Endothelial cell (in vitro differentiated cells): Measurements from ENCODE around the gene CORO2B. TPM values are rescaled to one million over a fixed set of nuclear protein-coding genes. Genes with fewer than 3 reads are reported as not detected.
A peak's percentile ranks its signal among the peaks of the same experiment; 100 is the strongest.

Experiments
- DNase-seq: peaks from one replicate; pipeline ENCODE4 v3.0.0; 2021; ENCODE audit warnings: low spot score
- H3K27ac Mint-ChIP-seq: one replicate; pipeline ENCODE4 v1.8.0; 2021; ENCODE audit warnings: mixed read lengths, inconsistent platforms; ENCODE audit not compliant: unreplicated experiment
- H3K27me3 Mint-ChIP-seq: one replicate; pipeline ENCODE4 v1.8.0; 2021; ENCODE audit warnings: mild to moderate bottlenecking, moderate library complexity, mixed read lengths, inconsistent platforms; ENCODE audit not compliant: unreplicated experiment
- H3K36me3 Mint-ChIP-seq: one replicate; pipeline ENCODE4 v1.8.0; 2021; ENCODE audit warnings: mild to moderate bottlenecking, low read depth, mixed read lengths, inconsistent platforms; ENCODE audit not compliant: unreplicated experiment
- H3K4me1 Mint-ChIP-seq: one replicate; pipeline ENCODE4 v1.8.0; 2021; ENCODE audit warnings: mild to moderate bottlenecking, mixed read lengths, inconsistent platforms; ENCODE audit not compliant: unreplicated experiment
- H3K4me3 Mint-ChIP-seq: one replicate; pipeline ENCODE4 v1.8.0; 2021; ENCODE audit warnings: mild to moderate bottlenecking, mixed read lengths, inconsistent platforms; ENCODE audit not compliant: unreplicated experiment
- H3K9me3 Mint-ChIP-seq: one replicate; pipeline ENCODE4 v1.8.0; 2021; ENCODE audit warnings: mixed read lengths, inconsistent platforms; ENCODE audit not compliant: unreplicated experiment
- CTCF ChIP-seq: fragments of 200-600 bp; sonication (generic); IDR thresholded peaks from one replicate; pipeline ENCODE4 v1.5.0; 2021; ENCODE audit warnings: antibody characterized with exemption; ENCODE audit not compliant: unreplicated experiment
- total RNA-seq: library from RNA; stranded (reverse); fragmentation: NEBNext Ultra II Directional; extraction: Animal tissue kit (Norgen Biotek cat#: 25700); gene quantifications from one replicate; pipeline ENCODE4 v1.2.1, GENCODE V29; 2021; ENCODE audit not compliant: unreplicated experiment

Gene CORO2B
- total RNA-seq, 1 donor from 2014 or later: 71.7 TPM

- peak; percentile 98 for DNase-seq
- H3K4me1 Mint-ChIP-seq: peaks cover 19% of the 10 kb centered on the region
- H3K4me3 Mint-ChIP-seq: no peak overlapping the region
- H3K27me3 Mint-ChIP-seq: peaks cover 2% of the 10 kb centered on the region
- H3K27ac Mint-ChIP-seq: no peak overlapping the region
- H3K36me3 Mint-ChIP-seq: peaks cover 20% of the 10 kb centered on the region
- no peaks in the 10 kb centered on the region for H3K9me3 Mint-ChIP-seq
- TF ChIP-seq CTCF: peak; percentile 97
Observed at GRCh38 chr15:68650901-68651709, 72.3 kb downstream of the CORO2B start.

- Mint-ChIP-seq H3K9me3 (no peaks in the 10 kb centered on the region), H3K27ac (no peak overlapping the region), H3K27me3 (peaks cover 2% of the 10 kb centered on the region), H3K36me3 (peaks cover 16% of the 10 kb centered on the region), H3K4me3 (no peak overlapping the region), H3K4me1 (peaks cover 19% of the 10 kb centered on the region)
- no peak for DNase-seq
- no peak for TF ChIP-seq CTCF
Observed at GRCh38 chr15:68651916-68652525, 73.2 kb downstream of the CORO2B start.

- no peak for DNase-seq
- Mint-ChIP-seq H3K9me3 (no peaks in the 10 kb centered on the region), H3K27me3 (peaks cover 2% of the 10 kb centered on the region), H3K4me3 (no peak overlapping the region), H3K4me1 (peaks cover 19% of the 10 kb centered on the region), H3K36me3 (peaks cover 16% of the 10 kb centered on the region), H3K27ac (no peak overlapping the region)
- no peak for TF ChIP-seq CTCF
Observed at GRCh38 chr15:68653031-68653635, 74.3 kb downstream of the CORO2B start.

- H3K36me3 Mint-ChIP-seq: peaks cover 16% of the 10 kb centered on the region
- no peak for DNase-seq
- peaks cover 19% of the 10 kb centered on the region for H3K4me1 Mint-ChIP-seq
- no peaks in the 10 kb centered on the region for H3K9me3 Mint-ChIP-seq
- H3K27me3 Mint-ChIP-seq: peaks cover 2% of the 10 kb centered on the region
- H3K27ac Mint-ChIP-seq: no peak overlapping the region
- TF ChIP-seq CTCF: no peak
- no peak overlapping the region for H3K4me3 Mint-ChIP-seq
Observed at GRCh38 chr15:68653801-68654200, 75.0 kb downstream of the CORO2B start.
